GM19239 (cell line): ENCODE results near the gene HMGN4.
"Not testable (repeated sequence)": the region's sequence is repeated elsewhere in the genome, so short reads cannot be mapped to it uniquely, and the experiment has no call there.

Experiments used
- DNase-seq: peaks from one replicate; pipeline ENCODE4 v3.0.0; 2011; ENCODE audit warnings: low spot score; ENCODE audit not compliant: insufficient read length
- FAIRE-seq: peaks from 2 replicates; lab custom pipeline; 2011; peaks lifted over from hg19 to GRCh38; lab: Jason Lieb, UNC

The HMGN4 gene

DNA sequence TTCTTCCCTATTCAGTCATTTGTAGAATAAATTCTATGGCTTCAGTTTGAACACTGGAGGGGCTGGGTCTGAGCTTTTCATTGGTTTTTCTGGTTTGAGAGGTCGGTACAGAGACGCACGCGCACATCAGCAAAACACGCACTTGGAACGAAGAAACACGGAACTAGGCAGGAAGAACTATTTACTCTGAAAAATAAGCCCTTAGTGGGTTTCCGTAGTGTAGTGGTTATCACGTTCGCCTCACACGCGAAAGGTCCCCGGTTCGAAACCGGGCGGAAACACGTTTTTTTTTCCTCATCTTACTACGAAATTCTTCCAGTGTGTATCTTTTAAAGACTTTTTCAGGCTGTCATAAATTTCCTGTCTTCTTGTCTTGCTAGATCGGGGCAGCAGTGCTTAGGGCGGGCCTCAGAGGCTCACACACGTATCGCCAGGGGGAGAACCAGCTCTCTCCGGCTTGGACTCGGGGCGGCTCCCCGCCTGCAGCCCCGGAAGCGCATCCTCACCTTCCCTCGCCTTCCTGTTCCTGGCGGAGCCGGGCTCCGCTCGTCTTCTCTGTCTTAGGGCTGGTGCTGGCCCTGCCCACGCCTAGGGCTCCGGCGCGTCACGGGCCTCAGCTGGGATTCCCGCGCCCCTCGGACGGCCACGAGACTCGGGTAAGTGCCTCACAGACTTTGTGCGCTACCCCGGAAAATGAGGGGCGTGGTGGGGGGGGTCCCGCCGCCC lies at the start of gene HMGN4:
Gene HMGN4, plus strand, starts transcription at position 521 of the 726 bp plus-strand sequence. CDS start 6,841 bp downstream, outside the sequence.
- peak; percentile 79 for FAIRE-seq
- peak; percentile 46 for DNase-seq

DNA sequence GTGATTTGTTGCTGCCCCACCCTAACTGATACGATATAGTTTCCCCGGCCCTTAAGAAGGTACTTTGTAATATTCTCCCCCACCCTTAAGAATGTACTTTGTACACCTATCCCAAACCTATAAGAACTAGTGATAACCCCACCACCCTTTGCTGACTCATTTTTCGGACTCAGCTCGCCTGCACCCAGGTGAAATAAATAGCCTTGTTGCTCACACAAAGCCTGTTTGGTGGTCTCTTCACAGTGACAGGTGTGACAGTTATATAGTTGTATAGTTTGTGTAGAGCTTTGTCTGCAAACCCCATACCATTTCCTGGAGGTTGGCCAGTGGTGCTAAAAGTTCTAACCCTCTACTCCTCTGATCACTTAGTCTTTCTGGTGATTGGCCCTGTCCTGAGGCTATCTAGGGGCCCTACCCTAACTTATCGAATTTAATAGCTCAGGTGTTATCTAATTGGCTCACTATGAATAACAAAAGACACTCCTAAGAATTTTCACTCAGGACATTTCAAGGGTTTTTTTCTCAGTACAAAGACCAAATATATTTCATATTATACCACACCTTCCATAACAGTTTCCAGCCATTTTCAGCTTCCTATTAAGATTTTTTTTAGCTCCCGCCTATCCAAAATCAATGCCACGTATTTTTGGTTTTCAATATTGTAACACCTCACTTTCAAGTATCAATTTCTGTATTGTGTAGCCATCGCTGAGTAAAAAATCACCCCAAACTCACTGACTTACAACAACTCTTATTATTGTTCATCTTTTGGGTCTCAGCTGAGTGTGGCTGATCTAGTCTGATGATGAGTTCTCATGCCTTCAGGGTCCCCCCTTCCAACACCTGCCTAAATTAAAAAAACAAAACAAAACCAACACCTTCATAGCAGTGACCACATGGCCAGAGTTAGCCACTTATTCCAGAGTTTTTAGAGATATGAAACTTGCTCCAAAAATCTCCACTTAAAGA lies 47.9 kb upstream of the HMGN4 start:
- FAIRE-seq: no peak
- no peak for DNase-seq

DNA sequence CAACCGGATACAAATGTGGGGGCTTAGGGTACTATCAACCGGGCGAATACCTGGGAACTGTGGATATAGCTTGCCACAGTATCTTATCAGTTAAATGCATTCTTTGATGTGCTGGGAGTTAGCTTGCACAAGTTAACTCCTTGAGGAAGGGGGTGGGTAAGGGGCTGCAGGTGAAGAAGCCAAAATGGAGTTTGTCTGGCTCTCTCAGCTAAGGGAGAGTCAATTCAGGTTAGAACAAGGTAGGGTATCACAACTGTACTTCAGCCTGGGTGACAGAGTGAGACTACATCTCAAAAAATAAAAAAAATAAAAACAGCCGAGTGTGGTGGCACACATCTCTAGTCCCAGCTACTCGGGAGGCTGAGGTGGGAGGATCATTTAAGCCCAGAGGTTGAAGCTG lies 46.6 kb upstream of the HMGN4 start:
- DNase-seq (no peak), FAIRE-seq (no peak)

DNA sequence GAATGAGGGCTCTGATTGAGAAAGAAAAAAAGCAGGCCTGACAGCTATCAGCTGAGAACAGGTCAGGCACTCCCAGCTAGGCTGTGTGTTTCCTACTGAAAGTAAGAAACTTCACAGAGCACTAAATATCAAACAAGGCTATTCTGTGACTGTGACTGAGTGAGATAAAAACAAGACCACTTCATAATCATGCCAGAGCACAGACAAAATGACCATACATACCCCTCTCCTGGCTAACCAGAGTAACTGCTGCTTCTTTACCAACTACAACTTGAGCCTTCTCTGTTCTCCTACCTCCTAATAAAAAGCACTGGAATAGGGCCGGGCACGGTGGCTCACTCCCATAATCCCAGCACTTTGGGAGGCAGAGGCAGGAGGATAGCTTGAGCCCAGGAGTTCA lies 44.9 kb upstream of the HMGN4 start:
- peak; percentile 70 for FAIRE-seq
- no peak for DNase-seq

DNA sequence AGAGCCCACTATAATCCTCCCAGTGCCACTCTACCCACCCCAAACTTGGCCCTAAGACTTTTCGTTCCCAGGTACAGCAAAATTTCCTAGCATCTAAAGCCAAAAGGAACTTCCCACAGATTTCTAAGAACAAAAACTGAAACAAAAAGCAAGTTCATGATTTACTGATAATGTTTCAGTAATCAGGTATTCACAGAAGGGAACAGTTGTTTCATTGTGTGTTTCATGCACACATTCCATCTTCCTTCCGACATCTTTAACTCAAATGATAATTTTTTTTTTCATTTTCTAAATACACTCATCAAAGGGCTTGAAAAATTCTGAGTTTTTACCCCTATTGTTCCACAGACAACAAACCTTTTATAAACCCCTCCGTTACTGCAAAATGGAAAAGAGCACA lies 44.0 kb upstream of the HMGN4 start:
- FAIRE-seq (peak; percentile 56), DNase-seq (no peak)

DNA sequence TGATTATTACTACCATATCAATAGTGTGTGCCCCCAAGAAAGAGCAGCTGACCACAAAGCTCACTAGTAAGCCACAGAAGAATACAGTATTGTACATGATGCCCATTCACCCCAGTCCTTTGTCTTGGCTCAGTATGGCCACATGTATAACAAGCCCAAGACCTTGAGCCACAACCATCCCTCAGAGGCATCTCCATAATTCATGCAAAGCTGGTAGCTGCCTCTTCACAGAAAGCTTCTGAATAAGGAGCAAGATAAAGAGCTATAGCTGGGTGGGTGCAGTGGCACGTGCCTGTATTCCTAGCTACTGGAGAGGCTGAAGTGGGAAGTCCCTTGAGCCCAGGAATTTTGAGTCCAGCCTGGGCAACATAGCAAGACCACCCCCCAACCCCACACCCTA lies 42.9 kb upstream of the HMGN4 start:
- DNase-seq (no peak), FAIRE-seq (no peak)

DNA sequence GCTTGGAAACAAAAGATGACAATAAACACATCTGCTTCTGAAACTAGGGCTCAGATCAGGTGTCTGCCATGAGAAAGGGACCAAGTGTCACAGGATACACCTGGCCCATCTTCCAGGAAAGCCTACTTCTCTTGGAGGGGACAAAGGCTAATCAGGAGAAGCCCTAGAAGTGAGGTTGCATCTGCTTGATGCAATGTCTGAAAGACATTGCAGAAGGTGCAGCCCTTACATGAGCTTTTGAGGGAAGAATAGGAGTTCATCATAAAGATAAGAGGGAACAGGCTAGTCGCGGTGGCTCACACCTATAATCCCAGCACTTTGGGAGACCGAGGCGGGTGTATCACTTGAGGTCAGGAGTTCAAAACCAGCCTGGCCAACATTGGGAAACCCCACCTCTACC lies 40.6 kb upstream of the HMGN4 start:
- no peak for DNase-seq
- no peak for FAIRE-seq

DNA sequence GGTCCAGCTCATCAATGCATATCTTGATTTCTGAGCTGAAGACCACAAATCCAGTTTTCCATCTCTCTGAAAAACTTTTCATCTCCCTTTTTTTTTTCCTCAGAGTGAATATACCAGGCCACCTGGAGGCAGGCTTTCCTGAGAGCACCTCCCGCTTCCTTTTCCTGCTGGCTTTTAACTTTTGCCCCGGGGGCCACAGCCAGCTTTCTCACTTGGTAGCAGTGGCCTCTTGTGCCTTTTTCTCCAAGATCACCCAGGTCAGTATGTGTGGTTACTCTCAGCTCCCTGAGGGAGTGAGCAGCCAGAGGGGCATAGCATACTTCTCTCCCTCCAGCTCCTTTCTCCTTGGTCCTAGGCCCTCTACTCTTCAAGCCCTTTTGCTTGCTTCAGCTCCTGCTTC lies 38.1 kb upstream of the HMGN4 start, which contains the start of gene BTN1A1:
Gene BTN1A1, plus strand, starts transcription at position 202 of the 400 bp plus-strand sequence. CDS start 984 bp downstream, outside the sequence.
- DNase-seq (no peak), FAIRE-seq (no peak)

DNA sequence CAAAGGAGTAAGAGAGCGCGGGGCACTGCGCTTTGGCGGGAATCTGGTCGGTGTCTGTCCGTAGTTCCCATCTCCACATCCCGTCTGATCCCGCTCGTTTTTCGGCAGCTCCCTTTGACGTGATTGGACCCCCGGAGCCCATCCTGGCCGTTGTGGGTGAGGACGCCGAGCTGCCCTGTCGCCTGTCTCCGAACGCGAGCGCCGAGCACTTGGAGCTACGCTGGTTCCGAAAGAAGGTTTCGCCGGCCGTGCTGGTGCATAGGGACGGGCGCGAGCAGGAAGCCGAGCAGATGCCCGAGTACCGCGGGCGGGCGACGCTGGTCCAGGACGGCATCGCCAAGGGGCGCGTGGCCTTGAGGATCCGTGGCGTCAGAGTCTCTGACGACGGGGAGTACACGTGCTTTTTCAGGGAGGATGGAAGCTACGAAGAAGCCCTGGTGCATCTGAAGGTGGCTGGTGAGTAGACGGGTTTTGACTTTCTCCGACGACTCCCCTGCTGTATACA lies 36.6 kb upstream of the HMGN4 start:
- peak; percentile 73 for FAIRE-seq
- DNase-seq: peak; percentile 13

DNA sequence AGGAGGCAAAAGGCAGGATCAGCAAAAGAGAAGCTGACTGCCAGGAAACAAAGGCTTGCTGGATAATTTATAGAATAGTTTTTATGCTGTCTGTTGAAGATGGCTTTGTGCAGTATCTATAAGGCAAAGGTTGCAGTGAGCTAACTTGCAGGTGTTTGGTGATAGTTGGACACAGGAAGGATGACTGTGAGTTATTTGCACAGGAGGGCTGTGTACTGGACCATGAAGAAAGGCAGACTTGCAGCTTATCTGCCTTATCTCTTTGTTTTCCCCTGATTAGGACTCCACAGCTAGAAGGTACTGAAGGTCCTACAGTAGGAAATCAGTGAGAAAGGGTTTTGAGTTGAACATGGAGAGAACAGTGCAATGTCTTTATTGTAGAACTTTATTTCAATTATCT lies 36.0 kb upstream of the HMGN4 start:
- DNase-seq (no peak), FAIRE-seq (peak; percentile 79)

DNA sequence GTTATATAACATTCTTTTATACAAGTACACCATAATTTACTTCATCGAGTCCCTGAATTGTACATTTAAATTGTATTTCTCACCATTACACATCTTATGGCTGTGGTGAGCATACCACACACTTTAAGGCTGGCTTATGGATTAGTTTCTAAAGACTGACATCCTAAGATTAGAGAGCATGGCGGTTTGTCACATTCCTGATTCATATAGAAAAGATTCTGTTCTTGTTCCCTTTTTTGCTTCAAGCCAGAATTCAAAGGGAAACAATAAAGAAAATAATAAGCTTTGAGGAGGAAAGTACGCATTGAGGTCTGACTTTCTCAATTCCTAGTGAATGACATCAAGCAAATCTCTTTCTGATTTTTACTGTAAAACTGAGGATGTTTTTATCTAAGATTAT lies 35.5 kb upstream of the HMGN4 start:
- DNase-seq (no peak), FAIRE-seq (no peak)

DNA sequence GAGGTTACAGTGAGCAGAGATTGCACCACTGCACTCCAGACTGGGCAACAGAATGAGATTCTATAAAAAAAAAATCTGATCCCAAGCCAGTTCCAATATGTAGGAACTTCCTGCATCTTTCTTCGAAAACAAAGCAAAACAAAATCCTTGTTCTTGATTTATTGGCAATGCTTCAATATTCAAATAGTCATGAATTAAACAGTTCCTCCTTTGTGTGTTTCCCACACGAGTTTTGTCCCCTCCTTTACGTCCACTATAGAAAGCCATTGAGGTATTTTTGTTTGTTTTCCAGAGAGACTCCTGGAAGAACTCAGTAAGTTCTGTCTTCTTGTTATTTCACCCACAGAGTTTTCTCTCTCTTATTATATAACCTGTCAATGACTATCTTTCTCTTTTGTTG lies 30.5 kb upstream of the HMGN4 start:
- DNase-seq: no peak
- FAIRE-seq: no peak

DNA sequence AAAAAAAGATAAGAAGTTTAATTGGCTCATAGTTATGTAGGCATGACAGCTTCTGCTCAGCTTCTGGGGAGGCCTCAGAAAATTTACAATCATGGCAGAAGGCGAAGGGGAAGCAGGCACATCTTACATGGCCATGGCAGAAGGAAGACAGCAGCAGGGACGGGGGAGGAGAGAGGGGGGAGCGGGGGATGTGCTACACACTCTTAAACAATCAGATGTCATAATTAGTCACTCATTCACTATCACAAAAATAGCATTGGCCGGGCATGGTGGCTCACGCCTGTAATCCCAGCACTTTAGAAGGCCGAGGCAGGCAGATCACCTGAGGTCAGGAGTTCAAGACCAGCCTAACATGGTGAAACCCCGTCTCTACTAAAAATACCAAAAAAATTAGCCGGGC lies 27.1 kb upstream of the HMGN4 start:
- DNase-seq, FAIRE-seq: not testable (repeated sequence)

DNA sequence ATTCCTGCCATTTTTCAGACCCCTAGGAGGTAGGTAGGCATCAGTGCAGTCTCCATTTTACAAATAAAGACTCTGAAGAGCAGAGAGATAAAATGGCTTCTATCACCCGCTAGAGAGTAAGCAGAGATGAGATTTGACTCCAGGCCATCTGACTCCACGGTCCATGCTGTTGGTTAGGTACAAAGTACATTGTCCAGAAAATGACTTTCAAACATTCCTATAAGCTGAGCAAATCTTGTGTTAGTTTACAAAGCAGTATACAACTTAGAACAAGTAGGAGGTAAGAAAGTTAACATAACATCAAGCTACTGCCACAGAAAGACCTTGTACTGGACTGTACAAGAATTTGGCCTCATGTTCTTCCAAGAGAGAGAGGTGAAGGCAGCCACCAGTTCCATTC lies 23.2 kb upstream of the HMGN4 start:
- FAIRE-seq (no peak), DNase-seq (no peak)

DNA sequence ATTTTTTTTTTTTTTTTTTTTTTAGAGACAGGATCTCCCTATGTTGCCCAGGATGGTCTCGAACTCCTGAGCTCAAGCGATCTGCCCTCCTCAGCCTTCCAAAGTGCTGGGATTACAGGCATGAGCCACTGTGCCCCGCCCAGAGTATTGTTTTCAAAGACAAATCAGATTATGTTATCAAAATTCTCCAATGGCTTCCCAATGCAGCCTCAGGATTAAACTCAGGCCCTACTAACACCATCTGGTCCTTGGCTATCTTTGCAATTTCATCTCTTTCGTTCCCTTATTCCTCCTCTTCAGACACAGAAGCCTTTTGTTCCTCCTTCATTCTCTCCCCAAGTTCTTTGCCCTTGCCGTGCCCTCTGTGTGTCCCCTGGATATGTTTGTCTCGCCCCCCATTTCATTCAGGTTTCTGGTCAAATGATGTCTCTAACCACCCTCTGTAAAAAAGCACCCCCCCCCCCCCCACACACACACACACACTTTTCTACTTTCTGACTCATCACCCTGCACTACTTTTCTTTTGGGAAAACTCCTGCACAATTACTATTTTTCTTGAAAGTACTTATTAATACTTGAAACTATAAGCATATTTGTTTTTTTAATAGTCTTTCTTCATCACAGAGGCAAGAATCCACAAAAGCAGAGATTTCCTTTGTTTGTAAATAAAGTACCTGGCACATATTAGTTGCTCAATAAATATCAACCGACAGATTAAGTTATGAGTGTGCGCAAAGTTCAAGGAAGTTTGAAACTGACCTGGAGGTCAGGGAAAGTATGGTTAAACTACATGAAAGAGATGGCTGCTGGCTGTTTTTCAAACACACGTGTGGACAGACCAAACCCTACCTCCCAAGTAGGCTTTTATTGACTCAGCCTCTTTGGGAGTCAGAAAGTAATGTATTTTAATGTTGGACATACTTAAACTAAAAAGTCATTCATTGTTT lies 21.4 kb upstream of the HMGN4 start:
- DNase-seq (no peak), FAIRE-seq (no peak)

DNA sequence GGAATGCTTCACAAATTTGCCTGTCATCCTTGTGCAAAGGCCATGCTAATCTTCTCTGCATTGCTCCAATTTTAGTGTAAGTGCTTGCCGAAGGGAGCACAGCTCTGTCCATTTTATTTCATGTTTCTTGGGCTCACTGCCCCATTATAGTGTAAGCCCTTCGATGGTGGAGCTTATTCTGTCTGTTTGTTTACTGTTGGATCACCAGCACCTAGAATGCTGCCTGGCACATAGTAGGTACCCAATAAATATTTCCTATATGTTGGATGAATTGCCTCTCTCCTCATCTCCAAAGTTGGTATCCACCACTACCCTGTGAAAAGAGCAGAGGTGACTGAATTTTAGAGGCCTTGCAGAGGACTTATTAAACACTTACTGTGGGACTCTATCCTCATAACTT lies 18.8 kb upstream of the HMGN4 start:
- DNase-seq (no peak), FAIRE-seq (no peak)

DNA sequence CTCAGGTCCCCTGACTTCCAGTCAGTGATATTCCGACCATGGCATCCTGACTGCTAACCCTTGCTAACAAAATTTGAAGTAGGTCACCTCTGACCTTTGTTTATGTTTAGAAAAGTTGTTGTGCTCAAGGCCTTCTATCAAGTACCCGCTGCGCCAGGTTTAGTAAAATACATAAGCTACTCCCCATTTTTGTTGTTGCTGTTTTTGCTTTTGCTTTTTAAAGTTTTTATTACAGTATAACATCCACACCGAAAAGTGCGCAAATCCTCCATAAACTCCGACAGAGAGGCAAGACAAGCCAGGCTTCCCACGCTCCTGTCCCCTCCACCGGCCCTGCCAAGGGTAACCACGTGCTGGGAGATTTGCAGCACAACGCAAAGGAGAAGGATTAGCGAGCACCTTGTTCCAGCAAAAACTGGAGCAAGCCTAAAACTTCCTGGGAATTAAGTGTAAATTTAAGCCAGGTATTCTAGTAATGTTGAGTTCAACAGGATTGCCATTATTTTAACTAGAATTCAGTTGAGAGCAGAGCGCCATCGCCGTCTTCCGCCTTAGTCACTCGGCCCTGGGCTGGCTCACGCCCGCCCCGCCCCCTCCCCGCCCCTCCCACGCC lies 17.8 kb upstream of the HMGN4 start:
- FAIRE-seq (peak; percentile 72), DNase-seq (peak; percentile 19)

DNA sequence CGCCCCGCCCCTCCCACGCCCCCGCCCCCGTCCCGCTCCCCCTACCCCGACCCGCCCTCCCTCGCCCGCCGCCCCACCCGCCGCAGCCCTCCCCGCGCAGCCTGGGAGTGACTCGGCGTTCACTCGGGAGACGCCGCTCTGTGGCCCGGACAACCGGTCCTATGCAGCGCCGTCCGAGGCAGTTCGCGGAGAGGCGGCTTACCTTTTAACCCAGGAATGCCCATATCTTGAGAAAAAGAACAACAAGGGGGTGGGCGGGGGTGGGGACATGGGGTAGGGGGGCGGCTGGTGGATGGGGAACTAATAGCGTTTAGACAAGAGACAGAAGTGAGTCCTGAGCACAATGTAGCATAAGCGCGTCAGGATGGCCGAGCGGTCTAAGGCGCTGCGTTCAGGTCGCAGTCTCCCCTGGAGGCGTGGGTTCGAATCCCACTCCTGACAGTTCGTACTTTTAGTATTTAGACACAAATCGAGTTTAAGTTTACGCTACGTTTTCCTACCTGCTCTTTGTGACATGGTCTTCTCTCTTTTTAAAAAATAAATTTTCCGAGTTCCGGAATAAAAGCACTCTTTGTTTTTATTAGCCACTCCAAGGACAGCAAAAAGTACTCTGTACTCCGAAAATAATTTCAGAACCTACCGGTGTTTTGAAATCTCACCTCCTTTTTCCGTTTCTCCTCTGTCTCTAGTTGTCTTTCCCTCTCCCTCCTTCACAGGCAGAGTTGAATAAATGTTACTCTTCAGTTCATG lies 17.1 kb upstream of the HMGN4 start:
- DNase-seq (peak; percentile 75), FAIRE-seq (no peak)
